ENCODE results near the gene MRRF. TPM values are rescaled to one million over a fixed set of nuclear protein-coding genes. Genes with fewer than 3 reads are reported as not detected.
"Not testable (repeated sequence)": the region's sequence is repeated elsewhere in the genome, so short reads cannot be mapped to it uniquely, and the experiment has no call there.

The MRRF gene
- total RNA-seq, 6 donors from 2014 or later: 21.4 to 54.5 (median 29.7) TPM

GRCh38 chr9:122329597-122329996, 64.9 kb downstream of the MRRF start:
- TF ChIP-seq, protein P1, sequence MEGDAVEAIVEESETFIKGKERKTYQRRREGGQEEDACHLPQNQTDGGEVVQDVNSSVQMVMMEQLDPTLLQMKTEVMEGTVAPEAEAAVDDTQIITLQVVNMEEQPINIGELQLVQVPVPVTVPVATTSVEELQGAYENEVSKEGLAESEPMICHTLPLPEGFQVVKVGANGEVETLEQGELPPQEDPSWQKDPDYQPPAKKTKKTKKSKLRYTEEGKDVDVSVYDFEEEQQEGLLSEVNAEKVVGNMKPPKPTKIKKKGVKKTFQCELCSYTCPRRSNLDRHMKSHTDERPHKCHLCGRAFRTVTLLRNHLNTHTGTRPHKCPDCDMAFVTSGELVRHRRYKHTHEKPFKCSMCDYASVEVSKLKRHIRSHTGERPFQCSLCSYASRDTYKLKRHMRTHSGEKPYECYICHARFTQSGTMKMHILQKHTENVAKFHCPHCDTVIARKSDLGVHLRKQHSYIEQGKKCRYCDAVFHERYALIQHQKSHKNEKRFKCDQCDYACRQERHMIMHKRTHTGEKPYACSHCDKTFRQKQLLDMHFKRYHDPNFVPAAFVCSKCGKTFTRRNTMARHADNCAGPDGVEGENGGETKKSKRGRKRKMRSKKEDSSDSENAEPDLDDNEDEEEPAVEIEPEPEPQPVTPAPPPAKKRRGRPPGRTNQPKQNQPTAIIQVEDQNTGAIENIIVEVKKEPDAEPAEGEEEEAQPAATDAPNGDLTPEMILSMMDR (IDR thresholded peaks at IDR 0.05): no peak
- TF ChIP-seq POLR2AphosphoS5 (IDR thresholded peaks at IDR 0.05): peak in 1 of 2 donors; percentile 43
- TF ChIP-seq POLR2A (IDR thresholded peaks at IDR 0.05): no peak
- TF ChIP-seq EP300 (IDR thresholded peaks at IDR 0.05): no peak
- H3K27me3 ChIP-seq: no peaks in the 10 kb centered on the region
- no peak for DNase-seq
- H3K4me3 ChIP-seq: no peak overlapping the region
- H3K36me3 ChIP-seq: no peaks in the 10 kb centered on the region
- no peaks in the 10 kb centered on the region for H3K9me3 ChIP-seq
- 67 to 75% methylated on average over 3 of the region's 3 CpGs for WGBS, 2 donors
- peak overlapping the region in 1 of 4 donors; percentile 10 for H3K27ac ChIP-seq
- peaks cover 0 to 17% (median 8%) of the 10 kb centered on the region in 4 donors for H3K4me1 ChIP-seq
- ATAC-seq (ENCODE audit: low FRiP score in 2 of 2): no peak

DNA sequence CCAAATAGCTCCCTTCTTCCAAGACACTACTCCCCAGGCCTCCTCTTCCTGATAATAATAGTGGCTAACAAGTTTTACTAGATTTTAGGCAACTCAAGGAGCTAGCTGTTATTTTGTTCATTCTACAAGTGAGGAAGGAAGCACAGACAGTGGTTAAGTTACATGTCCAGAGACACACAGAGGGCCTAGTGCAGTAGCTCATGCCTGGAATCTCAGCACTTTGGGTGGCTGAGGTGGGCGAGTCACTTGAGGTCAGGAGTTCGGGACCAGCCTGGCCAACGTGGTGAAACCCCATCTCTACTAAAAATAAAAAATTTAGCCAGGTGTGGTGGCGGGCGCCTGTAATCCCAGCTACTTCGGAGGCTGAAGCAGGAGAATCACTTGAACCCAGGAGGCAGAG, 65.8 kb downstream of the MRRF start:
- 85 to 89% methylated on average over 6 of the region's 6 CpGs for WGBS, 2 donors

GRCh38 chr9:122331523-122331927, 66.8 kb downstream of the MRRF start:
- H3K27me3 ChIP-seq: no peaks in the 10 kb centered on the region
- ATAC-seq (ENCODE audit: low FRiP score in 2 of 2) (no peak), DNase-seq (no peak)
- H3K9me3 ChIP-seq: no peaks in the 10 kb centered on the region
- peak overlapping the region in 2 of 4 donors; percentile 52 to 67 for H3K27ac ChIP-seq
- H3K36me3 ChIP-seq: no peaks in the 10 kb centered on the region
- no peak overlapping the region for H3K4me3 ChIP-seq
- 74 to 93% methylated on average over 3 of the region's 3 CpGs for WGBS, 2 donors
- peaks cover 0 to 9% (median 3%) of the 10 kb centered on the region in 4 donors for H3K4me1 ChIP-seq
- no peak for TF ChIP-seq EP300 (IDR thresholded peaks at IDR 0.05)

More for the DNA sequence above, 65.8 kb downstream of the MRRF start:
- H3K9me3 ChIP-seq; DNase-seq; H3K27me3 ChIP-seq; ATAC-seq (ENCODE audit: low FRiP score in 2 of 2); H3K4me3 ChIP-seq; H3K27ac ChIP-seq; H3K36me3 ChIP-seq: not testable (repeated sequence)
- peaks cover 0 to 12% (median 4%) of the 10 kb centered on the region in 4 donors for H3K4me1 ChIP-seq

- ATAC-seq (ENCODE audit: low FRiP score in 2 of 2): peak; percentile 28 to 50
- peak; percentile 14 to 41 for DNase-seq
- Histone ChIP-seq H3K4me3 (no peak overlapping the region), H3K4me1 (peaks cover 0 to 9% (median 3%) of the 10 kb centered on the region in 4 donors), H3K27me3 (no peaks in the 10 kb centered on the region), H3K9me3 (no peaks in the 10 kb centered on the region), H3K36me3 (no peaks in the 10 kb centered on the region), H3K27ac (peak overlapping the region in 3 of 4 donors; percentile 19 to 67 (median 52))
- 29 to 34% methylated on average over 6 of the region's 6 CpGs for WGBS, 2 donors
- TF ChIP-seq POLR2A (IDR thresholded peaks at IDR 0.05): no peak
- TF ChIP-seq, protein P1 (IDR thresholded peaks at IDR 0.05): no peak
- peak in 2 of 4 donors; percentile 80 to 93 for TF ChIP-seq EP300 (IDR thresholded peaks at IDR 0.05)
- TF ChIP-seq POLR2AphosphoS5 (IDR thresholded peaks at IDR 0.05): peak in 1 of 2 donors; percentile 68
Observed at GRCh38 chr9:122332083-122332482, 67.4 kb downstream of the MRRF start.

- DNase-seq: no peak
- Histone ChIP-seq H3K36me3 (no peaks in the 10 kb centered on the region), H3K27ac (peak overlapping the region in 2 of 4 donors; percentile 52 to 67), H3K9me3 (no peaks in the 10 kb centered on the region), H3K4me3 (no peak overlapping the region), H3K27me3 (no peaks in the 10 kb centered on the region), H3K4me1 (peaks cover 0 to 9% (median 3%) of the 10 kb centered on the region in 4 donors)
- TF ChIP-seq, protein P1 (IDR thresholded peaks at IDR 0.05): no peak
- TF ChIP-seq EP300 (IDR thresholded peaks at IDR 0.05): no peak
- TF ChIP-seq POLR2AphosphoS5 (IDR thresholded peaks at IDR 0.05): no peak
- TF ChIP-seq POLR2A (IDR thresholded peaks at IDR 0.05): no peak
- WGBS, 2 donors: 53 to 58% methylated on average over 7 of the region's 7 CpGs
- no peak for ATAC-seq (ENCODE audit: low FRiP score in 2 of 2)
Observed at GRCh38 chr9:122332644-122333043, 68.0 kb downstream of the MRRF start.

DNA sequence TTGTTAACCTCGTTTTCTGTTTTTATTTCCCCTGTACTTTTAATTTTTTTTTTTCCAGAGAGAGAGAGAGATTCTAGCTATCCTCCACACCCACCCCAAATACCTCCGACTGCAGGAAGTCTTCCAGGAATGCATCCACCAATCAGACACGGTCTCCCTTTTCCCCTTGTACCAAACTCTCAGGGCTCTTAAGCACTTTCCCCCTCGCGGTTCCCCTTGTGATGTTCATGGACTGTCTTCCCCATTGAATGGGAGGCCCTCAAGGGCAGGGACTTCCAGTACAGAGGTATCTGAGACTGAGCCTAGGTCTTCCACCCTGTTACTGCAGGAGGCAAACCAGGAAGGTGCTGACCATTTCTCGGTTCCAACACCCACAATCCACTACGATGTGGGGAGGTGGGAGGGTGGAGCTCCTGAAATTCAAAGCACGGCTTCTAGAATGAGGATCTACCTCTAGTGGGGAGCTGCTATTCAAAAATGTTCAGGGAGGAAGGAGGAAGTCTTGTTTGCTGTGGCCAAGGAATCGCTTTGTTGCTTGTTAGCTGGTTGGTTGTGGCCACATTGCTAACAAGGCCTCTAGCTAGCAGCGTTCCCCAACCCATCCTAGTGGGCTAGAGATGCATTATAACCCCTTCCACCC, 68.6 kb downstream of the MRRF start:
- no peak for ATAC-seq (ENCODE audit: low FRiP score in 2 of 2)
- H3K27ac ChIP-seq: no peak overlapping the region

More for the DNA sequence above, 68.6 kb downstream of the MRRF start:
- 56 to 61% methylated on average over 9 to 10 of the region's 10 CpGs for WGBS, 2 donors
- Histone ChIP-seq H3K4me3 (no peak overlapping the region), H3K4me1 (peaks cover 0 to 9% (median 5%) of the 10 kb centered on the region in 4 donors), H3K9me3 (no peaks in the 10 kb centered on the region), H3K36me3 (no peaks in the 10 kb centered on the region), H3K27me3 (no peaks in the 10 kb centered on the region)
- no peak for DNase-seq
- TF ChIP-seq, protein P1 (IDR thresholded peaks at IDR 0.05): no peak
- TF ChIP-seq POLR2A (IDR thresholded peaks at IDR 0.05) (no peak), POLR2AphosphoS5 (IDR thresholded peaks at IDR 0.05) (no peak), EP300 (IDR thresholded peaks at IDR 0.05) (no peak)
